Measurements from ENCODE around the gene ACAP3.

ACAP3 gene

GRCh38 chr1:1242461-1243265 is 65.1 kb downstream of the ACAP3 start:
- DNase-seq, result no peak
